SK-N-SH (cell line): ENCODE results near the gene ITCH. TPM values are rescaled to one million over a fixed set of nuclear protein-coding genes. Genes with fewer than 3 reads are reported as not detected.

Experiments used
- CTCF ChIA-PET: fragments of 300-600, 350-600 bp; formaldehyde crosslinking; extraction: SDS; loops from one replicate; lab custom pipeline; 2021; lab: Yijun Ruan, JAX
- POLR2A ChIA-PET: fragments of 350-600 bp; sonication (Branson Sonifier 250); formaldehyde crosslinking; extraction: SDS; loops from one replicate; lab custom pipeline; 2020; ENCODE audit warnings: antibody characterized with exemption, inconsistent platforms; lab: Yijun Ruan, JAX
- DNase-seq: peaks from one replicate; pipeline ENCODE4 v3.0.0; 2012
- H2AFZ ChIP-seq: fragments of 200-600 bp; sonication (generic); 2 replicates; pipeline ENCODE4 v1.8.1; 2016; ENCODE audit warnings: antibody characterized with exemption, mild to moderate bottlenecking, low read depth
- H3F3A ChIP-seq: fragments of 200-600 bp; sonication (generic); replicated peaks from 2 replicates; pipeline ENCODE3; 2016; ENCODE audit warnings: antibody characterized with exemption, mild to moderate bottlenecking; ENCODE audit not compliant: insufficient read depth
- H3K27ac ChIP-seq, 2 experiments: fragments of 200-500 bp in 1 of 2; fragments of 200-600 bp in 1 of 2; sonication (Bioruptor generic) in 1 of 2; sonication (generic), shearing (Covaris generic) in 1 of 2; 2 replicates each; pipeline versions ENCODE4 v1.5.1 to v1.6.1; 2014 to 2016; ENCODE audit warnings: low read depth in 2 of 2, inconsistent platforms in 1 of 2, low read length in 1 of 2, mild to moderate bottlenecking in 1 of 2, mixed read lengths in 1 of 2
- H3K27me3 ChIP-seq: fragments of 200-600 bp; sonication (generic), shearing (Covaris generic); 2 replicates; pipeline ENCODE4 v1.6.1; 2016; ENCODE audit warnings: mixed run types; ENCODE audit not compliant: insufficient read depth
- H3K36me3 ChIP-seq, 2 experiments: fragments of 200-500 bp in 1 of 2; fragments of 200-600 bp in 1 of 2; sonication (Bioruptor generic) in 1 of 2; sonication (generic) in 1 of 2; replicated peaks in 1 of 2; 2 replicates each; pipeline versions ENCODE3 to v1.5.1; 2014 to 2016; ENCODE audit warnings: low read length in 1 of 2, mild to moderate bottlenecking in 1 of 2; ENCODE audit not compliant: insufficient read depth in 2 of 2, control insufficient read depth in 1 of 2
- H3K4me1 ChIP-seq, 2 experiments: fragments of 200-500 bp in 1 of 2; fragments of 200-600 bp in 1 of 2; sonication (Bioruptor generic) in 1 of 2; sonication (generic), shearing (Covaris generic) in 1 of 2; 2 replicates each; pipeline versions ENCODE4 v1.5.1 to v1.6.1; 2014 to 2016; ENCODE audit warnings: low read depth in 1 of 2, low read length in 1 of 2, mixed run types in 1 of 2; ENCODE audit not compliant: insufficient read depth in 2 of 2, control insufficient read depth in 1 of 2
- H3K4me2 ChIP-seq: fragments of 200-600 bp; sonication (generic), shearing (Covaris generic); 2 replicates; pipeline ENCODE4 v1.6.1; 2017; ENCODE audit warnings: mixed run types
- H3K4me3 ChIP-seq, 2 experiments: fragments of 200-500 bp in 1 of 2; fragments of 200-600 bp in 1 of 2; sonication (Bioruptor generic) in 1 of 2; sonication (generic), shearing (Covaris generic) in 1 of 2; 2 replicates each; pipeline versions ENCODE4 v1.5.1 to v1.8.1; 2014 to 2016; ENCODE audit warnings: low read depth in 2 of 2, inconsistent platforms in 1 of 2, low read length in 1 of 2, mild to moderate bottlenecking in 1 of 2, mixed read lengths in 1 of 2, moderate library complexity in 1 of 2
- H3K79me2 ChIP-seq: fragments of 200-600 bp; sonication (generic); 2 replicates; pipeline ENCODE4 v1.8.1; 2017; ENCODE audit warnings: mild to moderate bottlenecking; ENCODE audit not compliant: insufficient read depth
- H3K9ac ChIP-seq: fragments of 200-600 bp; sonication (generic); 2 replicates; pipeline ENCODE4 v1.6.1; 2017; ENCODE audit warnings: mixed run types
- H3K9me2 ChIP-seq: fragments of 200-600 bp; sonication (generic); 2 replicates; pipeline ENCODE4 v1.6.1; 2017; ENCODE audit warnings: mixed run types
- H3K9me3 ChIP-seq: fragments of 200-600 bp; sonication (generic); 2 replicates; pipeline ENCODE4 v1.6.1; 2017; ENCODE audit warnings: mixed run types, mild to moderate bottlenecking, moderate library complexity
- H4K20me1 ChIP-seq: fragments of 200-600 bp; sonication (generic); 2 replicates; pipeline ENCODE4 v1.6.1; 2017; ENCODE audit warnings: mild to moderate bottlenecking, mixed run types; ENCODE audit not compliant: insufficient read depth
- CHD2 ChIP-seq: fragments of 150-350 bp; IDR thresholded peaks from 2 replicates; pipeline ENCODE4 v1.6.1; 2018; ENCODE audit warnings: low read length; ENCODE audit not compliant: partially characterized antibody
- CTCF ChIP-seq: fragments of 200-600 bp; sonication (generic); IDR thresholded peaks from 2 replicates; pipeline ENCODE4 v1.6.1; 2017; ENCODE audit warnings: antibody characterized with exemption, mild to moderate bottlenecking, moderate library complexity
- ELF1 ChIP-seq: IDR thresholded peaks from 2 replicates; pipeline ENCODE4 v1.4.0; 2012
- EZH2phosphoT487 ChIP-seq: fragments of 200-600 bp; sonication (generic); IDR thresholded peaks from 2 replicates; pipeline ENCODE4 v1.6.1; 2017; ENCODE audit warnings: low read depth, mixed run types, mild to moderate bottlenecking, antibody characterized with exemption, moderate library complexity, borderline replicate concordance
- FOSL2 ChIP-seq: IDR thresholded peaks from 2 replicates; pipeline ENCODE4 v1.4.0; 2012; ENCODE audit warnings: low read depth, mild to moderate bottlenecking, moderate library complexity, borderline replicate concordance
- FOXJ3 ChIP-seq: sonication (generic); formaldehyde crosslinking; IDR thresholded peaks from 2 replicates; pipeline ENCODE4 v1.5.1; 2020; ENCODE audit warnings: mild to moderate bottlenecking, missing genetic modification reagents
- FOXM1 ChIP-seq: IDR thresholded peaks from 2 replicates; pipeline ENCODE4 v1.4.0; 2012; ENCODE audit warnings: low read depth, mild to moderate bottlenecking
- GABPA ChIP-seq: IDR thresholded peaks from 2 replicates; pipeline ENCODE4 v1.4.0; 2012; ENCODE audit warnings: low read depth, mild to moderate bottlenecking
- GATA2 ChIP-seq: sonication (generic); formaldehyde crosslinking; IDR thresholded peaks from 2 replicates; pipeline ENCODE4 v1.5.0; 2020; ENCODE audit warnings: mild to moderate bottlenecking, missing genetic modification reagents
- JUND ChIP-seq: IDR thresholded peaks from 2 replicates; pipeline ENCODE4 v1.4.0; 2012
- MAX ChIP-seq: IDR thresholded peaks from 2 replicates; pipeline ENCODE4 v1.4.0; 2012; ENCODE audit warnings: low read depth
- MEF2A ChIP-seq: IDR thresholded peaks from 2 replicates; pipeline ENCODE4 v1.4.0; 2012; ENCODE audit warnings: low read depth, borderline replicate concordance
- MXI1 ChIP-seq: IDR thresholded peaks from 2 replicates; pipeline ENCODE4 v1.6.1; 2012; ENCODE audit warnings: mild to moderate bottlenecking, low read depth, low read length, improper control_type of control experiment
- NFIC ChIP-seq: IDR thresholded peaks from 2 replicates; pipeline ENCODE4 v1.4.0; 2012; ENCODE audit warnings: borderline replicate concordance
- NRF1 ChIP-seq: IDR thresholded peaks from 2 replicates; pipeline ENCODE4 v1.6.1; 2012; ENCODE audit warnings: low read depth, mild to moderate bottlenecking, low read length
- POLR2AphosphoS5 ChIP-seq: IDR thresholded peaks from 2 replicates; pipeline ENCODE4 v1.6.1; 2012; ENCODE audit warnings: low read depth, low read length
- RAD21 ChIP-seq: IDR thresholded peaks from 2 replicates; pipeline ENCODE4 v1.6.1; 2012; ENCODE audit warnings: mild to moderate bottlenecking, low read length
- RCOR1 ChIP-seq: fragments of 150-350 bp; IDR thresholded peaks from 2 replicates; pipeline ENCODE4 v1.6.1; 2017; ENCODE audit warnings: antibody characterized with exemption, low read length
- REST ChIP-seq: IDR thresholded peaks from 2 replicates; pipeline ENCODE4 v1.6.1; 2012; ENCODE audit warnings: mild to moderate bottlenecking, low read depth, low read length, moderate library complexity
- RFX5 ChIP-seq: IDR thresholded peaks from 2 replicates; pipeline ENCODE4 v1.6.1; 2012; ENCODE audit warnings: mild to moderate bottlenecking, improper control_type of control experiment, low read length
- RXRA ChIP-seq: IDR thresholded peaks from 2 replicates; pipeline ENCODE4 v1.4.0; 2012; ENCODE audit warnings: low read depth, mild to moderate bottlenecking, borderline replicate concordance
- SIN3A ChIP-seq: IDR thresholded peaks from 2 replicates; pipeline ENCODE4 v1.6.1; 2012; ENCODE audit warnings: low read depth, mild to moderate bottlenecking, low read length, moderate library complexity, borderline replicate concordance
- SMC3 ChIP-seq: IDR thresholded peaks from 2 replicates; pipeline ENCODE4 v1.6.1; 2012; ENCODE audit warnings: low read depth, low read length, improper control_type of control experiment
- TAF1 ChIP-seq: IDR thresholded peaks from 2 replicates; pipeline ENCODE4 v1.6.1; 2012; ENCODE audit warnings: low read depth, mild to moderate bottlenecking, low read length, moderate library complexity, borderline replicate concordance
- TCF12 ChIP-seq: IDR thresholded peaks from 2 replicates; pipeline ENCODE4 v1.4.0; 2012
- TEAD4 ChIP-seq: IDR thresholded peaks from 2 replicates; pipeline ENCODE4 v1.4.0; 2012; ENCODE audit warnings: mild to moderate bottlenecking, borderline replicate concordance; ENCODE audit not compliant: insufficient read depth
- USF1 ChIP-seq: IDR thresholded peaks from 2 replicates; pipeline ENCODE4 v1.4.0; 2012; ENCODE audit warnings: low read depth, borderline replicate concordance
- USF2 ChIP-seq: fragments of 150-350 bp; IDR thresholded peaks from 2 replicates; pipeline ENCODE4 v1.6.1; 2017; ENCODE audit warnings: antibody characterized with exemption, low read length, low read depth, borderline replicate concordance
- YY1 ChIP-seq: IDR thresholded peaks from 2 replicates; pipeline ENCODE4 v1.4.0; 2012; ENCODE audit warnings: low read depth, mild to moderate bottlenecking
- WGBS: methylation state at CpG from one replicate; pipeline ENCODE4 v1.1.6; 2017; ENCODE audit warnings: low lambda C conversion rate; 5-methylcytosine and 5-hydroxymethylcytosine counted together
- polyA plus RNA-seq, 3 experiments: library from polyadenylated mRNA; depleted of rRNA; stranded (reverse); fragments of >200 nt; gene quantifications; 2 replicates each; pipeline ENCODE4 v1.2.3, GENCODE V29; 2012

Gene ITCH
- 3.8 and 4.1 TPM in 2 replicates for polyA plus RNA-seq (2012; rRNA removed)
- polyA plus RNA-seq (2012; cell fraction: cytosol; rRNA removed) = 5.5 and 6.7 TPM in 2 replicates
- 3.1 and 6.3 TPM in 2 replicates for polyA plus RNA-seq (2012; cell fraction: nucleus; rRNA removed)

GRCh38 chr20:34363062-34363464 lies at the start of gene ITCH:
Gene ITCH (plus strand): TSS chr20:34363273. CDS start chr20:34393812, 30,539 bp downstream.
- Histone ChIP-seq H2AFZ (peak within 1 kb of the TSS; percentile 82), H3F3A (peaks cover 7% of the 10 kb centered on the region)
- TF ChIP-seq NRF1 (peak; percentile 79), FOSL2 (no peak), CTCF (no peak), RCOR1 (no peak), TCF12 (no peak), MXI1 (no peak), RAD21 (no peak), SMC3 (no peak), ELF1 (peak; percentile 87), USF1 (no peak), RFX5 (no peak), RXRA (no peak), POLR2AphosphoS5 (peak; percentile 94), FOXM1 (no peak), NFIC (no peak), TAF1 (peak; percentile 80), JUND (no peak), USF2 (no peak), FOXJ3 (CRISPR knock-in tag) (no peak), YY1 (peak; percentile 88), SIN3A (0 out of 2 replicates have a peak, but pooled peaks have one; percentile 26), GATA2 (CRISPR knock-in tag) (no peak), MAX (no peak), TEAD4 (no peak), MEF2A (no peak), GABPA (peak; percentile 47; the same call in 1 of the 2 replicates), EZH2phosphoT487 (no peak), REST (no peak), CHD2 (peak; percentile 67)
- TF ChIP-seq, all 33 proteins: peak for 8
- peak within 1 kb of the TSS; percentile 77 to 89 for H3K27ac ChIP-seq
- ChIA-PET POLR2A (interaction anchor here (0.6 to 1.9 kb wide), 10 partner anchors 9 to 1904 kb away, joined by 3 to 14 read pairs (median 6); partner anchors contain the start of genes AHCY, DYNLRB1, MAP1LC3A and PXMP4), CTCF (interaction anchor here (1.0 to 3.1 kb wide), 5 partner anchors 10 to 172 kb away, joined by 3 to 25 read pairs (median 4); no protein-coding TSS in a partner anchor)
- WGBS = 2% methylated on average over 25 of the region's 32 CpGs
- H3K9ac ChIP-seq = peak within 1 kb of the TSS; percentile 92
- peak within 1 kb of the TSS; percentile 81 for H3K4me2 ChIP-seq
- H3K9me2 ChIP-seq = no peaks in the 10 kb centered on the region
- peak; percentile 96 for DNase-seq
- H3K4me1 ChIP-seq = peaks cover 2 to 11% of the 10 kb centered on the region in 2 experiments; a peak in 2 of 4 replicates
- H3K36me3 ChIP-seq = peaks cover 0 to 26% of the 10 kb centered on the region in 2 experiments
- H3K27me3 ChIP-seq = no peaks in the 10 kb centered on the region
- no peaks in the 10 kb centered on the region for H3K9me3 ChIP-seq
- H3K4me3 ChIP-seq = peak within 1 kb of the TSS; percentile 68 to 92
- H4K20me1 ChIP-seq = peaks cover 39% of the 10 kb centered on the region
- H3K79me2 ChIP-seq = peaks cover 50% of the 10 kb centered on the region
